Endothelial cell of umbilical vein (primary cell): ENCODE measurements around the gene TMTC4. TPM values are rescaled to one million over a fixed set of nuclear protein-coding genes. Genes with fewer than 3 reads are reported as not detected.
A peak's percentile ranks its signal among the peaks of the same experiment; 100 is the strongest.

Experiments used
- BruUV-seq: library from RNA; stranded (reverse); fragments of 400-500 nt; replicated peaks from 2 replicates; lab custom pipeline; 2021; lab: Mats Ljungman, UMichigan
- CTCF ChIA-PET: fragments of 300-600, 350-600 bp; sonication (Branson Sonifier 250); formaldehyde crosslinking; loops from one replicate; lab custom pipeline; 2021; ENCODE audit warnings: antibody characterized with exemption, inconsistent platforms; lab: Charles Lee
- POLR2A ChIA-PET: fragments of 300-600, 350-600 bp; sonication (Branson Sonifier 250); formaldehyde crosslinking; loops from one replicate; lab custom pipeline; 2021; ENCODE audit warnings: antibody characterized with exemption, inconsistent platforms; lab: Charles Lee
- DNase-seq: peaks from one replicate; pipeline ENCODE4 v3.0.0-alpha.2; 2011; ENCODE audit warnings: low read depth, low spot score
- FAIRE-seq: peaks from 2 replicates; lab custom pipeline; 2011; peaks lifted over from hg19 to GRCh38; lab: Jason Lieb, UNC
- H2AFZ ChIP-seq: 2 replicates; pipeline ENCODE4 v1.6.0; 2012; ENCODE audit warnings: low read depth, low read length, control low read depth, inconsistent platforms
- H3K27ac ChIP-seq: 2 replicates; pipeline ENCODE4 v1.5.1; 2011; ENCODE audit warnings: low read depth, mild to moderate bottlenecking, control low read depth, low read length, moderate library complexity; ENCODE audit not compliant: insufficient read depth
- H3K27me3 ChIP-seq, 2 experiments: 2 replicates each; pipeline versions ENCODE4 v1.6.0 to v1.6.1; 2011; ENCODE audit warnings: low read length in 2 of 2, mixed read lengths in 1 of 2; ENCODE audit not compliant: control insufficient read depth in 2 of 2, insufficient read depth in 2 of 2
- H3K36me3 ChIP-seq, 2 experiments: 2 replicates in 1 of 2; 3 replicates in 1 of 2; pipeline ENCODE4 v1.5.1; 2011; ENCODE audit warnings: low read length in 2 of 2, mild to moderate bottlenecking in 1 of 2, moderate library complexity in 1 of 2; ENCODE audit not compliant: control insufficient read depth in 2 of 2, insufficient read depth in 2 of 2; ENCODE audit errors: extremely low read depth in 1 of 2
- H3K4me1 ChIP-seq: 3 replicates; pipeline ENCODE4 v1.5.1; 2011; ENCODE audit warnings: mild to moderate bottlenecking, low read length; ENCODE audit not compliant: control insufficient read depth, insufficient read depth; ENCODE audit errors: extremely low read depth
- H3K4me2 ChIP-seq: 2 replicates; pipeline ENCODE4 v1.6.1; 2011; ENCODE audit warnings: low read length, control low read depth, mixed read lengths; ENCODE audit not compliant: insufficient read depth
- H3K4me3 ChIP-seq, 3 experiments: fragments of 200-600 bp in 1 of 3; sonication (generic), shearing (Covaris generic) in 1 of 3; replicated peaks in 1 of 3; 2 replicates each; pipeline ENCODE4 v1.5.1; 2011 to 2016; ENCODE audit warnings: control low read depth in 3 of 3, low read length in 3 of 3, mild to moderate bottlenecking in 2 of 3, inconsistent platforms in 1 of 3, low read depth in 1 of 3, moderate library complexity in 1 of 3; ENCODE audit not compliant: insufficient read depth in 1 of 3
- H3K79me2 ChIP-seq: 2 replicates; pipeline ENCODE4 v1.6.0; 2012; ENCODE audit warnings: low read length, inconsistent platforms; ENCODE audit not compliant: control insufficient read depth, insufficient read depth
- H3K9ac ChIP-seq: replicated peaks from 2 replicates; pipeline ENCODE3; 2011; ENCODE audit warnings: low read length, control low read depth; ENCODE audit not compliant: insufficient read depth; ENCODE audit errors: extremely low read depth
- H3K9me1 ChIP-seq: replicated peaks from 3 replicates; pipeline ENCODE4 v1.6.0; 2011; ENCODE audit warnings: mild to moderate bottlenecking, low read length; ENCODE audit not compliant: control insufficient read depth, insufficient read depth; ENCODE audit errors: extremely low read depth
- H3K9me3 ChIP-seq: replicated peaks from 2 replicates; pipeline ENCODE4 v1.5.1; 2012; ENCODE audit warnings: low read length, inconsistent platforms; ENCODE audit not compliant: control insufficient read depth, insufficient read depth
- H4K20me1 ChIP-seq: replicated peaks from 2 replicates; pipeline ENCODE3; 2011; ENCODE audit warnings: mild to moderate bottlenecking, low read length; ENCODE audit not compliant: control insufficient read depth, insufficient read depth; ENCODE audit errors: extremely low read depth
- POLR2A ChIP-seq: IDR thresholded peaks from 2 replicates; pipeline ENCODE4 v1.6.1; 2012; ENCODE audit warnings: low read depth, mild to moderate bottlenecking, control low read depth, low read length
- dilution Hi-C: fragments of 300-500 bp; cut with MboI; formaldehyde crosslinking; loops from one replicate; pipeline ENCODE4 v1.15.0; 2019; ENCODE audit warnings: low sequenced_read_pairs; ENCODE audit not compliant: extremely low pct_ligation_motif_present
- intact Hi-C: fragments of 100-400 bp; cut with micrococcal nuclease; formaldehyde crosslinking; loops from one replicate; pipeline ENCODE4 v1.10.0; 2022
- polyA plus RNA-seq, 4 experiments: library from polyadenylated mRNA; depleted of rRNA in 3 of 4; stranded (reverse) in 3 of 4; unstranded in 1 of 4; fragments of >200 nt; gene quantifications; 2 replicates each; pipeline versions ENCODE4 v1.2.1 to v1.2.3, GENCODE V29; 2011 to 2012; ENCODE audit warnings: missing spikeins in 1 of 4
- total RNA-seq: library from RNA; stranded (reverse); gene quantifications from 2 replicates; pipeline ENCODE4 v1.2.3, GENCODE V29; 2021
- TF ChIP-seq, protein P1 (sequence below), 2 donors: IDR thresholded peaks; 1 replicate in 1 of 2; 2 replicates in 1 of 2; pipeline ENCODE4 v1.5.1; 2011; ENCODE audit warnings: low read length in 2 of 2, mild to moderate bottlenecking in 2 of 2, moderate library complexity in 2 of 2, control low read depth in 1 of 2, inconsistent platforms in 1 of 2, low read depth in 1 of 2; ENCODE audit not compliant: insufficient read depth in 1 of 2; ENCODE audit errors: extremely low read depth in 1 of 2

The TMTC4 gene
- total and polyA plus RNA-seq, 2 donors (not counting 3 experiments of a cell fraction or from before 2014, with no cell fraction given), result 24.6 to 31.9 TPM

DNA sequence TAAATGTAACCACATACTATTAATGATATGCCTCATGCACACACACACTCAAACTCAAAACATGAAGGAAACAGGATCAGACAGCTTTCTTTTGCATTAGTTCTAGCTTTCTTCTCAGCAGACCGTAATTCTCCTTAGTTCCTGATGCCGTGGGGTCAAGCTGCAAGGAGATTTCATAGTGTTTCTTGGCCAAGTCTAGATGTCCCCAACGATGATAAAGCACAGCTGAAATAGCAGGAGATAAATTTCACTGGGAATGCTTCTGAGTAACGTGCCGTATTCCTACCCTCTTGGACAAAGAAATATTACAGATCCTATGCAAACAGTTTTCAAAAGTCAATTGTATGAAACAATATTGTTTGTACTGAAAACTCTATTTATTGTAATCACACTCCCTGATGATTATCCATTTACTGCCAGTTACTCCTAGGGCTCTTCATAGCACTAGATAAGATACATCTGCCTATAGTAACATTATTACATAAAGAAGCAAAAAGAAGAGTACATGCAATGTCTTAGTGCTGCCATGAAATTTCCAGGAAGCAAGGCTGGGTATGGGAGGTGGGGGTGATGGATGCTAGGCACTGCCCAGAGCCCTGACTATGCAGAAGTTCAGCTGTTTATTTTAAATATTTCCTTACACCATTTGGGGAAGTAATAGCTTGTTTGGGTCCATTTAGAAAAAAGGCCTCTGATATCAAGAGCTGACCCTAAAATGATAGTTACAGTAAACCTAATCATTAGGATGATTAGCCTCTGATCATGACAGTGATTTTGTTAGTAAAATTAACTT, 69.5 kb downstream of the TMTC4 start:
- ChIA-PET POLR2A (no interaction called here), CTCF (interaction anchor here (0.5 to 1.7 kb wide), 2 partner anchors 12 to 89 kb away, joined by 3 to 4 read pairs; no protein-coding TSS in a partner anchor)

More for the DNA sequence above, 69.5 kb downstream of the TMTC4 start:
- no peak for TF ChIP-seq POLR2A
- TF ChIP-seq, protein P1, sequence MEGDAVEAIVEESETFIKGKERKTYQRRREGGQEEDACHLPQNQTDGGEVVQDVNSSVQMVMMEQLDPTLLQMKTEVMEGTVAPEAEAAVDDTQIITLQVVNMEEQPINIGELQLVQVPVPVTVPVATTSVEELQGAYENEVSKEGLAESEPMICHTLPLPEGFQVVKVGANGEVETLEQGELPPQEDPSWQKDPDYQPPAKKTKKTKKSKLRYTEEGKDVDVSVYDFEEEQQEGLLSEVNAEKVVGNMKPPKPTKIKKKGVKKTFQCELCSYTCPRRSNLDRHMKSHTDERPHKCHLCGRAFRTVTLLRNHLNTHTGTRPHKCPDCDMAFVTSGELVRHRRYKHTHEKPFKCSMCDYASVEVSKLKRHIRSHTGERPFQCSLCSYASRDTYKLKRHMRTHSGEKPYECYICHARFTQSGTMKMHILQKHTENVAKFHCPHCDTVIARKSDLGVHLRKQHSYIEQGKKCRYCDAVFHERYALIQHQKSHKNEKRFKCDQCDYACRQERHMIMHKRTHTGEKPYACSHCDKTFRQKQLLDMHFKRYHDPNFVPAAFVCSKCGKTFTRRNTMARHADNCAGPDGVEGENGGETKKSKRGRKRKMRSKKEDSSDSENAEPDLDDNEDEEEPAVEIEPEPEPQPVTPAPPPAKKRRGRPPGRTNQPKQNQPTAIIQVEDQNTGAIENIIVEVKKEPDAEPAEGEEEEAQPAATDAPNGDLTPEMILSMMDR (IDR thresholded peaks at IDR 0.05; ENCODE audit: extremely low read depth in 1 of 2, insufficient read depth in 1 of 2, low read depth in 1 of 2, low read length in 2 of 2), result no peak
- Histone ChIP-seq H3K79me2 (no peaks in the 10 kb centered on the region), H3K9me1 (no peaks in the 10 kb centered on the region), H3K27me3 (no peaks in the 10 kb centered on the region), H3K4me3 (no peak overlapping the region), H3K9ac (no peak overlapping the region), H3K4me2 (no peak overlapping the region), H3K9me3 (no peaks in the 10 kb centered on the region), H3K36me3 (peaks cover 0 to 2% of the 10 kb centered on the region in 2 experiments), H3K4me1 (peaks cover 17% of the 10 kb centered on the region), H2AFZ (no peak overlapping the region), H3K27ac (no peak overlapping the region), H4K20me1 (no peaks in the 10 kb centered on the region)
- dilution Hi-C loops, result no loop called here
- DNase-seq (peak; percentile 12), FAIRE-seq (no peak)
- intact Hi-C loops, result no loop called here
- no TSS peak for BruUV-seq
